Astrocyte (in vitro differentiated cells and primary cell): ENCODE results near the gene DTNA. TPM values are rescaled to one million over a fixed set of nuclear protein-coding genes. Genes with fewer than 3 reads are reported as not detected.

ENCODE experiments used
- DNase-seq: peaks from one replicate; pipeline ENCODE4 v3.0.0-alpha.2; 2010; ENCODE audit warnings: low read depth
- FAIRE-seq: peaks from 2 replicates; lab custom pipeline; 2011; peaks lifted over from hg19 to GRCh38; lab: Jason Lieb, UNC
- H2AFZ ChIP-seq: 2 replicates; pipeline ENCODE4 v1.6.0; 2012; ENCODE audit warnings: low read depth, low read length, inconsistent platforms
- H3K27ac ChIP-seq: 2 replicates; pipeline ENCODE4 v1.5.1; 2011; ENCODE audit warnings: low read depth, low read length, inconsistent platforms
- H3K27me3 ChIP-seq: 2 replicates; pipeline ENCODE4 v1.6.0; 2011; ENCODE audit warnings: low read length, inconsistent platforms; ENCODE audit not compliant: insufficient read depth
- H3K36me3 ChIP-seq: 2 replicates; pipeline ENCODE4 v1.5.1; 2011; ENCODE audit warnings: low read length, inconsistent platforms; ENCODE audit not compliant: insufficient read depth
- H3K4me1 ChIP-seq: 2 replicates; pipeline ENCODE4 v1.5.1; 2011; ENCODE audit warnings: low read length, inconsistent platforms; ENCODE audit not compliant: insufficient read depth
- H3K4me2 ChIP-seq: 2 replicates; pipeline ENCODE4 v1.6.0; 2012; ENCODE audit warnings: low read length, inconsistent platforms
- H3K4me3 ChIP-seq: 2 replicates; pipeline ENCODE4 v1.5.1; 2011; ENCODE audit warnings: low read depth, mild to moderate bottlenecking, low read length, inconsistent platforms; ENCODE audit not compliant: insufficient read depth
- H3K79me2 ChIP-seq: 2 replicates; pipeline ENCODE4 v1.6.0; 2012; ENCODE audit warnings: mild to moderate bottlenecking, low read length, inconsistent platforms; ENCODE audit not compliant: insufficient read depth
- H3K9ac ChIP-seq: 2 replicates; pipeline ENCODE4 v1.6.0; 2012; ENCODE audit warnings: mild to moderate bottlenecking, low read length, inconsistent platforms
- H3K9me3 ChIP-seq: 2 replicates; pipeline ENCODE4 v1.5.1; 2012; ENCODE audit warnings: low read depth, mild to moderate bottlenecking, low read length, inconsistent platforms; ENCODE audit not compliant: insufficient read depth
- H4K20me1 ChIP-seq: 2 replicates; pipeline ENCODE4 v1.6.0; 2012; ENCODE audit warnings: low read length, inconsistent platforms; ENCODE audit not compliant: insufficient read depth
- H3K27ac Mint-ChIP-seq: one replicate; pipeline ENCODE4 v1.8.0; 2021; ENCODE audit warnings: mild to moderate bottlenecking, mixed read lengths; ENCODE audit not compliant: unreplicated experiment
- H3K27me3 Mint-ChIP-seq: one replicate; pipeline ENCODE4 v1.8.0; 2021; ENCODE audit warnings: low read depth, mixed read lengths; ENCODE audit not compliant: unreplicated experiment
- H3K36me3 Mint-ChIP-seq: one replicate; pipeline ENCODE4 v1.8.0; 2021; ENCODE audit warnings: low read depth, mixed read lengths; ENCODE audit not compliant: unreplicated experiment
- H3K4me1 Mint-ChIP-seq: one replicate; pipeline ENCODE4 v1.8.0; 2021; ENCODE audit warnings: low read depth, mixed read lengths; ENCODE audit not compliant: unreplicated experiment
- H3K4me3 Mint-ChIP-seq: one replicate; pipeline ENCODE4 v1.8.0; 2021; ENCODE audit warnings: mild to moderate bottlenecking, moderate library complexity, mixed read lengths; ENCODE audit not compliant: unreplicated experiment
- H3K9me3 Mint-ChIP-seq: one replicate; pipeline ENCODE4 v1.8.0; 2021; ENCODE audit warnings: mild to moderate bottlenecking, mixed read lengths; ENCODE audit not compliant: unreplicated experiment
- CTCF ChIP-seq: IDR thresholded peaks from 2 replicates; pipeline ENCODE4 v1.5.1; 2011; ENCODE audit warnings: low read depth, mild to moderate bottlenecking, inconsistent platforms, low read length, moderate library complexity; ENCODE audit not compliant: insufficient read depth
- EZH2 ChIP-seq: IDR thresholded peaks from 2 replicates; pipeline ENCODE4 v1.6.1; 2012; ENCODE audit warnings: mild to moderate bottlenecking, low read length, inconsistent platforms; ENCODE audit not compliant: insufficient read depth
- total RNA-seq: library from RNA; stranded (reverse); gene quantifications from 2 replicates; pipeline ENCODE4 v1.2.1, GENCODE V29; 2021

DTNA gene
- total RNA-seq, 1 donor from 2014 or later: 41.1 TPM

- no peaks in the 10 kb centered on the region for H3K9me3 ChIP-seq
- no peaks in the 10 kb centered on the region for H3K9me3 Mint-ChIP-seq
Observed at GRCh38 chr18:34704823-34705222, 5.3 kb upstream of the DTNA start.

GRCh38 chr18:34707670-34708069 is 2.4 kb upstream of the DTNA start:
- no peaks in the 10 kb centered on the region for H3K27me3 Mint-ChIP-seq
- Histone ChIP-seq H3K9me3 (no peaks in the 10 kb centered on the region), H3K9ac (peak overlapping the region; percentile 71), H3K27me3 (no peaks in the 10 kb centered on the region), H3K4me2 (peak overlapping the region; percentile 77), H4K20me1 (no peaks in the 10 kb centered on the region), H3K4me3 (peak overlapping the region; percentile 15), H3K79me2 (peaks cover 7% of the 10 kb centered on the region), H3K36me3 (no peaks in the 10 kb centered on the region), H3K4me1 (peaks cover 31% of the 10 kb centered on the region), H3K27ac (peak overlapping the region; percentile 94), H2AFZ (peak overlapping the region; percentile 53)
- H3K27ac Mint-ChIP-seq: peak overlapping the region; percentile 91
- peaks cover 35% of the 10 kb centered on the region for H3K4me1 Mint-ChIP-seq
- peak; percentile 99 for FAIRE-seq
- H3K36me3 Mint-ChIP-seq: no peaks in the 10 kb centered on the region
- DNase-seq: peak; percentile 87
- peak overlapping the region; percentile 20 for H3K4me3 Mint-ChIP-seq
- no peak for TF ChIP-seq CTCF
- no peak for TF ChIP-seq EZH2
- no peaks in the 10 kb centered on the region for H3K9me3 Mint-ChIP-seq

More at GRCh38 chr18:34704823-34705222, 5.3 kb upstream of the DTNA start:
- FAIRE-seq: no peak
- H3K27me3 ChIP-seq: no peaks in the 10 kb centered on the region
- no peak for DNase-seq
- H3K9ac ChIP-seq: no peak overlapping the region
- Mint-ChIP-seq H3K36me3 (no peaks in the 10 kb centered on the region), H3K27ac (no peak overlapping the region), H3K4me1 (peaks cover 23% of the 10 kb centered on the region), H3K27me3 (no peaks in the 10 kb centered on the region), H3K4me3 (no peak overlapping the region)
- no peak overlapping the region for H2AFZ ChIP-seq
- H3K4me2 ChIP-seq: no peak overlapping the region
- no peak overlapping the region for H3K27ac ChIP-seq
- H3K4me1 ChIP-seq: peaks cover 28% of the 10 kb centered on the region
- H3K79me2 ChIP-seq: no peaks in the 10 kb centered on the region
- H4K20me1 ChIP-seq: no peaks in the 10 kb centered on the region
- no peaks in the 10 kb centered on the region for H3K36me3 ChIP-seq
- no peak overlapping the region for H3K4me3 ChIP-seq
- no peak for TF ChIP-seq CTCF
- TF ChIP-seq EZH2: no peak

GRCh38 chr18:34709104-34709503 is 994 bp upstream of the DTNA start:
- H3K9me3 ChIP-seq: no peaks in the 10 kb centered on the region
- TF ChIP-seq EZH2 (no peak), CTCF (no peak)
- H3K9me3 Mint-ChIP-seq: no peaks in the 10 kb centered on the region
- no peaks in the 10 kb centered on the region for H4K20me1 ChIP-seq
- H3K79me2 ChIP-seq: peaks cover 10% of the 10 kb centered on the region
- H3K4me1 ChIP-seq: peaks cover 31% of the 10 kb centered on the region
- H3K4me3 ChIP-seq: no peak overlapping the region
- H3K4me3 Mint-ChIP-seq: no peak overlapping the region
- H3K27me3 ChIP-seq: no peaks in the 10 kb centered on the region
- no peaks in the 10 kb centered on the region for H3K36me3 ChIP-seq
- H3K27me3 Mint-ChIP-seq: no peaks in the 10 kb centered on the region
- H3K36me3 Mint-ChIP-seq: no peaks in the 10 kb centered on the region
- H3K4me1 Mint-ChIP-seq: peaks cover 33% of the 10 kb centered on the region
- peak; percentile 69 for DNase-seq
- peak overlapping the region; percentile 95 for H3K9ac ChIP-seq
- peak overlapping the region; percentile 22 for H2AFZ ChIP-seq
- H3K27ac ChIP-seq: peak overlapping the region; percentile 94
- H3K27ac Mint-ChIP-seq: peak overlapping the region; percentile 75
- FAIRE-seq: peak; percentile 65
- peak overlapping the region; percentile 96 for H3K4me2 ChIP-seq
